ENCODE results near the gene RNF26. TPM values are rescaled to one million over a fixed set of nuclear protein-coding genes. Genes with fewer than 3 reads are reported as not detected.

The RNF26 gene
- total and polyA plus RNA-seq, 2 of the 4 experiments (the other 2 are of a cell fraction), result 3.4 to 36.7 TPM

- in situ Hi-C loops (cut with MboI; ENCODE audit: low sequenced_read_pairs) (loop anchor here (25.0 kb wide), 1 partner anchor 741 kb away; no protein-coding TSS in a partner anchor), dilution Hi-C loops (cut with HindIII; ENCODE audit: low sequenced_read_pairs, unreplicated experiment) (no loop called here), intact Hi-C loops (cut with micrococcal nuclease) (no loop called here)
- no TSS peak for BruUV-seq (replicated peaks)
- Histone ChIP-seq H2BK15ac (ENCODE audit: low read depth, low read length) (no peak overlapping the region), H3K36me3 (ENCODE audit: control insufficient read depth, insufficient read depth, low read length) (no peaks in the 10 kb centered on the region), H3K27me3 (ENCODE audit: control insufficient read depth, insufficient read depth, low read length) (no peaks in the 10 kb centered on the region), H3K14ac (replicated peaks; ENCODE audit: low read depth, low read length) (no peak overlapping the region), H3K18ac (ENCODE audit: low read depth, low read length) (no peak overlapping the region), H4K5ac (ENCODE audit: low read depth, low read length) (no peak overlapping the region), H3K27ac (ENCODE audit: insufficient read depth, low read length) (no peak overlapping the region), H3K79me1 (ENCODE audit: low read depth in 1 of 2, low read length in 2 of 2) (no peaks in the 10 kb centered on the region), H3K23ac (ENCODE audit: low read depth, low read length) (no peak overlapping the region), H3K9ac (ENCODE audit: low read depth, low read length) (no peak overlapping the region), H2AFZ (replicated peaks; ENCODE audit: low read length, poor library complexity) (no peak overlapping the region), H3K4me3 (ENCODE audit: insufficient read depth, low read depth, low read length) (no peak overlapping the region), H3K9me3 (ENCODE audit: control insufficient read depth, insufficient read depth, low read length) (no peaks in the 10 kb centered on the region), H2BK120ac (ENCODE audit: low read depth, low read length) (no peak overlapping the region), H3K4me1 (ENCODE audit: control insufficient read depth, insufficient read depth, low read length) (peaks cover 24% of the 10 kb centered on the region), H3K4me2 (ENCODE audit: low read depth, low read length) (no peak overlapping the region), H4K91ac (ENCODE audit: insufficient read depth, low read depth, low read length) (no peak overlapping the region), H4K20me1 (ENCODE audit: insufficient read depth, low read length) (no peaks in the 10 kb centered on the region), H3K9me1 (ENCODE audit: insufficient read depth, low read length) (peaks cover 6% of the 10 kb centered on the region), H3K56ac (ENCODE audit: extremely low read depth, insufficient read depth, low read length) (no peak overlapping the region), H3K4ac (ENCODE audit: low read depth, low read length) (no peak overlapping the region), H2AK5ac (ENCODE audit: low read depth, low read length) (no peak overlapping the region), H2BK5ac (ENCODE audit: low read depth, low read length, poor library complexity, severe bottlenecking) (no peak overlapping the region), H2BK20ac (ENCODE audit: low read depth, low read length) (no peak overlapping the region), H2AK9ac (replicated peaks; ENCODE audit: low read depth, low read length, poor library complexity) (no peak overlapping the region), H4K8ac (ENCODE audit: low read depth in 2 of 2, low read length in 2 of 2) (no peak overlapping the region)
- ChIA-PET CTCF (interaction anchor here (0.5 to 5.3 kb wide), 2 partner anchors 15 to 176 kb away, joined by 5 to 30 read pairs; no protein-coding TSS in a partner anchor), POLR2A (ENCODE audit: unreplicated experiment) (no interaction called here)
- DNase-seq, result no peak
- no peak for TF ChIP-seq FOS (IDR thresholded peaks at IDR 0.05; ENCODE audit: low read depth, low read length)
- no peak for TF ChIP-seq MAZ (IDR thresholded peaks at IDR 0.05; ENCODE audit: borderline replicate concordance, low read depth, low read length)
- TF ChIP-seq RAD21 (IDR thresholded peaks at IDR 0.05; ENCODE audit: low read length), result no peak
- no peak for TF ChIP-seq USF2 (IDR thresholded peaks at IDR 0.05; ENCODE audit: low read depth, low read length)
- no peak for TF ChIP-seq NFE2L2 (IDR thresholded peaks at IDR 0.05; ENCODE audit: low read depth, low read length)
- TF ChIP-seq CTCF (conservative IDR thresholded peaks at IDR 0.05; ENCODE audit: low read depth, low read length), result no peak
- TF ChIP-seq BHLHE40 (IDR thresholded peaks at IDR 0.05; ENCODE audit: low read depth, low read length), result no peak
- TF ChIP-seq CHD1 (IDR thresholded peaks at IDR 0.05; ENCODE audit: low read depth, low read length), result no peak
- TF ChIP-seq RCOR1 (IDR thresholded peaks at IDR 0.05; ENCODE audit: insufficient replicate concordance, low read length), result no peak
- no peak for TF ChIP-seq MXI1 (IDR thresholded peaks at IDR 0.05; ENCODE audit: borderline replicate concordance, low read depth, low read length)
- WGBS, 2 experiments (ENCODE audit: extremely low coverage in 2 of 2, insufficient read length in 1 of 2), result no CpG with 5 or more reads among the region's 8 CpGs
- ATAC-seq (ENCODE audit: low read depth), result no peak
Measured at GRCh38 chr11:119371067-119371601, 36.8 kb downstream of the RNF26 start.

Data from IMR-90 (cell line).